SK-N-MC (cell line): Measurements from ENCODE around the gene GPBP1.

Source experiments
- EZH2 ChIP-seq: fragments of 200-600 bp; sonication (generic); IDR thresholded peaks from one replicate; pipeline ENCODE4 v1.6.1; 2017; ENCODE audit warnings: antibody characterized with exemption
- POLR2AphosphoS5 ChIP-seq: IDR thresholded peaks from 2 replicates; pipeline ENCODE4 v1.6.1; 2012; ENCODE audit warnings: mild to moderate bottlenecking, low read depth, low read length, borderline replicate concordance

- TF ChIP-seq POLR2AphosphoS5 = no peak
- TF ChIP-seq EZH2 = no peak
These were observed 124.6 kb downstream of the GPBP1 start for GRCh38 chr5:57298295-57298984.
